HUES64 (cell line): ENCODE results near the gene UHRF2.

ENCODE experiments used
- H3K27ac ChIP-seq: 2 replicates; pipeline ENCODE4 v1.7.0; 2013; ENCODE audit warnings: low read depth, low read length, inconsistent platforms
- H3K27me3 ChIP-seq: 2 replicates; pipeline ENCODE4 v1.6.1; 2013; ENCODE audit warnings: mild to moderate bottlenecking, low read length; ENCODE audit not compliant: insufficient read depth
- H3K36me3 ChIP-seq: 2 replicates; pipeline ENCODE4 v1.6.1; 2013; ENCODE audit warnings: mild to moderate bottlenecking, low read length; ENCODE audit not compliant: insufficient read depth
- H3K4me1 ChIP-seq: 2 replicates; pipeline ENCODE4 v1.6.1; 2013; ENCODE audit warnings: mild to moderate bottlenecking, low read length, moderate library complexity; ENCODE audit not compliant: insufficient read depth
- H3K4me3 ChIP-seq: 2 replicates; pipeline ENCODE4 v1.5.1; 2013; ENCODE audit warnings: mild to moderate bottlenecking, low read length, moderate library complexity
- H3K9ac ChIP-seq: 2 replicates; pipeline ENCODE4 v1.6.1; 2013; ENCODE audit warnings: mild to moderate bottlenecking, low read depth, low read length
- H3K9me3 ChIP-seq: 2 replicates; pipeline ENCODE4 v1.6.1; 2013; ENCODE audit warnings: low read depth, low read length; ENCODE audit not compliant: insufficient read depth
- WGBS: fragments of 150-250, 120-280 bp; methylation state at CpG from one replicate; pipeline ENCODE4 v1.1.7; 2013; ENCODE audit warnings: missing lambda C conversion rate; 5-methylcytosine and 5-hydroxymethylcytosine counted together

The UHRF2 gene

DNA sequence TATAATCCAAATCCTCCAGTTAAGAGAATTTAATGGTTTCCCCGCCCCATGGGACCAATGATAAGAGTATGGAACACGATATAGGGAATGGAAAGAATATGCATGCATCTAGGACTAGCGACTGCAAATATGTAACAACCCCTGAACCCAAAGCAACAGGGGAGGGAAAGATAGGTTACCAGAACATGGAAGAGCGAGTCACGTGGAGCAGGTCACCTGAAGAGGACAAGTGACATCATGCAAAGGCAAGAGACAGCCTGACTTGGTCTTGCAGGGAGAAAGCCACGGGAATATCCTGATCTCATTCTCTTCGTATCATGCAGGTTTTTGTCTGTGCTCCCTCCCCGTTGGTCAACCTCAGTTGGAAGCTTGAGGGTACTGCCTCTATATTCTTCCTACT lies 4.7 kb upstream of the UHRF2 start:
- Histone ChIP-seq H3K36me3 (no peaks in the 10 kb centered on the region), H3K4me3 (no peak overlapping the region), H3K9ac (no peak overlapping the region), H3K27me3 (peaks cover 13% of the 10 kb centered on the region; the same call in 1 of the 2 replicates), H3K4me1 (no peaks in the 10 kb centered on the region), H3K9me3 (no peaks in the 10 kb centered on the region), H3K27ac (no peak overlapping the region)
- 87% methylated on average over 8 of the region's 8 CpGs for WGBS

DNA sequence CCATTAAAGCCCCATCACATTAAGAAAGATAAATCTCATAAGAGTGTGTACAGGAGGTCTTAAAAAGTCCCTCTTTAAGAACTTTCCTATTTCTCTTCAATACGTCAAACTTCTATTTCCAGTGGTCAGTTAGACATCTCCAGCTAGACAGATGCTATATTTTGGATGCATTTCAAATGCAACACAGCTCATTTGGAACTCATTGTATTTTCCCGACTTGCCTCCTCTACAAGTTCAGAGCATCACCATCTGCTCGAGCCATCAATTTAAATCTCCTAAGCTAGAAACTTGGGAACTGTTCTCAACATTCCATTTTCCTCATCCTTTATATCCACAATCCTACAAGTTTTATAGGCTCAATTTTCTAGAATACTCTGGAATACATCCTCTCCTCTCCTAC lies 3.2 kb upstream of the UHRF2 start:
- H3K27ac ChIP-seq = no peak overlapping the region

DNA sequence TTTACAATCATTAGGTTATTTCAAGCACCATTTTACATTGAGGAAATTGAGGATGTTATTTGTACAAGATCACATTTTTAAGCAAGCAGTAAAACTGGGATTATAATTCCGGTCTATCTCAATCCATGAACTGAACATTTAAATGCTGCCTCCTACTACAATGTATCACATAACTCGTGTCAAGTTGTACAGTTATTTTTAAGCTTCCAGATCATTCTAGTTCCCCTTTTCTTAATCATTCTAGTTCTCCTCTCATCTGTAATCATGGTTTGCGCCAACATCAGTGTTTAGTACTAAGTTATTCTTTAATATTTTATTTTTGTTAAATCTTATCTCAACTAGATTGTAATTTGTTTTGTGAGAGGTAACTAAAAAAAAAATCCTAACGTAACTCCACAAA lies 2.4 kb upstream of the UHRF2 start:
- Histone ChIP-seq H3K4me3 (no peak overlapping the region), H3K9me3 (no peaks in the 10 kb centered on the region), H3K36me3 (no peaks in the 10 kb centered on the region), H3K4me1 (peaks cover 12% of the 10 kb centered on the region), H3K9ac (no peak overlapping the region), H3K27me3 (peaks cover 25% of the 10 kb centered on the region), H3K27ac (no peak overlapping the region)
- 94% methylated on average over 2 of the region's 4 CpGs for WGBS

More for the DNA sequence above, 3.2 kb upstream of the UHRF2 start:
- no peaks in the 10 kb centered on the region for H3K36me3 ChIP-seq
- 92% methylated on average over 3 of the region's 3 CpGs for WGBS
- H3K9me3 ChIP-seq = no peaks in the 10 kb centered on the region
- H3K4me1 ChIP-seq = peaks cover 5% of the 10 kb centered on the region
- no peak overlapping the region for H3K9ac ChIP-seq
- peaks cover 20% of the 10 kb centered on the region for H3K27me3 ChIP-seq
- H3K4me3 ChIP-seq = no peak overlapping the region

DNA sequence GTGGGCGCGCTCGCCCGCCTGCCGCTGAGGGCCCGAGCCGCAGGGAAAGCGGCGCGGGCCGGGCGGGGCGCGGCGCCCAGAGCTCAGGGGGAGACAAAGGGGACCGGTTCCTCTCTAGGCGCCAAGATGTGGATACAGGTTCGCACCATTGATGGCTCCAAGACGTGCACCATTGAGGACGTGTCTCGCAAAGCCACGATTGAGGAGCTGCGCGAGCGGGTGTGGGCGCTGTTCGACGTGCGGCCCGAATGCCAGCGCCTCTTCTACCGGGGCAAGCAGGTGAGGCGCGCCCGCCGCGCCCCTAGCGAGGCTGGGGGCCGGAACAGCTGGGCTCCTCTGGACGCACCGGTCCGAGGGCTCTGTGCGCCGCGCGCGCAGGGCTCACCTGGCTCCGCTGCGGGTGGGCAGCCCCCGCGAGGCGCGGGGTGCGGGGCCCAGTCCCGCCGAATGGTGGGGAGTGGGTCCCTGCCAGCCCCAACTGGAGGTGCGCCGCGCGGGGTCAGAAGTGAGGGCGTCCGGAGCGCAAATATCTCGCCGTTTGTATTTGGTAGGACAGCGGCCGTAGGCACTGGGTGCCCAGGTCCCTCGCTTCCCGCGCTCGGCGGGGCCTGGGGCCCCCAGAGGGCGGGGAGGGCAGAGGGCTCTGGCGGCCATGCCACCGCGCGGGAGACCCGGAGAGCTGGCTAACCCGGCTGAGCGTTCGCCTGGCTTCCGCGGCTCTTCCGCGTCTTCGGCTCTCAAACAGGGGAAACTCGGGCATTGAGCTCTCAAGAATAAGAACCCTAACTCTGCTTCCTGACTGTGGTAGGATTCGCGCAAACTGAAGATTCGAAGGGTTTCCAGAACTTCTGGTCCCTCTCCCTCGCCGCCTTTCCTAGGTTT lies 607 bp downstream of the UHRF2 start:
- no peaks in the 10 kb centered on the region for H3K9me3 ChIP-seq
- peaks cover 25% of the 10 kb centered on the region for H3K27me3 ChIP-seq
- no peaks in the 10 kb centered on the region for H3K36me3 ChIP-seq
- under 1% methylated on average over 92 of the region's 92 CpGs for WGBS
- H3K4me1 ChIP-seq = peaks cover 16% of the 10 kb centered on the region
- H3K4me3 ChIP-seq = peak overlapping the region; percentile 89
- H3K27ac ChIP-seq = peak overlapping the region; percentile 64
- H3K9ac ChIP-seq = peak overlapping the region; percentile 97

DNA sequence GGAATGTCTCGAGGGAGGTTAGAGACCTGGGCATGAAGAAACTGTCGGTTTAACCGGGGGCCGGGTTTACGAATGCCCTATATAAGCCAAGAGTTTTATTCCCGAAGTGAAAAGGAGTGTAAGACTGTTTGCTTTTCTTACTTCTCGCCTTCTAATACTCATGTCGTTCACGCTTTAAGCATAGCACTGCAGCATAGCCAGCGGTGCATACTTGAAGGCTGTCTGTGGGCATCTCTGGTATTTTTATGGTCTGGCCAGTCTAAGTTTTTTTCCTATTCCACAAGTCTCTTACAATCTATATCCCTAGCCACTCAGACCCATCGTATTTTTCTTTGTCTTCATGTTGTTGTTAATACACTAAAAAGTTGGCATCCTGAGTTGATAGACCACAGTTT lies 1.2 kb downstream of the UHRF2 start:
- H3K4me1 ChIP-seq = peaks cover 21% of the 10 kb centered on the region
- WGBS = 2% methylated on average over 10 of the region's 11 CpGs
- H3K27ac ChIP-seq = no peak overlapping the region
- H3K27me3 ChIP-seq = peaks cover 22% of the 10 kb centered on the region
- H3K4me3 ChIP-seq = peak overlapping the region; percentile 89
- H3K9me3 ChIP-seq = no peaks in the 10 kb centered on the region
- H3K9ac ChIP-seq = peak overlapping the region; percentile 97
- H3K36me3 ChIP-seq = no peaks in the 10 kb centered on the region

DNA sequence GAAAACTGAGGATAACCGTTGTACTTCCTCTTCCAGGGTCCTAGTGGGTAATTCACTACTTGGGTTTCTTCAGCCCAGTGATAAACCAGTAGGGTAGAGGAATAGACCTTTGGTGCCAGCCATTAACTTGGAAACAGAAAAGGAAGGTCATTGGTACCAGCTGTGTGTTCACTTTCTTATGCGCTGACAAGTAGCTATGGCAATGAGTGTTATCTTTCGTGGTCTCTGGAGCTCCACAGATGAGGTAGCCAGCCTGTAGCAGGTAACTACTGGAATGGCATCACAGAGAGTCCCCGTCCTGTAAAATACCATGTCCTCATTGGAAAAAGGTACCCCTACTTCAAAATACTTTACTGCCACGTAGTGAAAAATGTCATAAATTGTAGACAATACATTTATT lies 2.3 kb downstream of the UHRF2 start:
- H3K27me3 ChIP-seq = peaks cover 13% of the 10 kb centered on the region
- WGBS = 80% methylated on average over 4 of the region's 5 CpGs
- H3K9me3 ChIP-seq = no peaks in the 10 kb centered on the region
- no peak overlapping the region for H3K27ac ChIP-seq
- H3K4me3 ChIP-seq = peak overlapping the region; percentile 89
- no peaks in the 10 kb centered on the region for H3K36me3 ChIP-seq
- H3K9ac ChIP-seq = no peak overlapping the region
- peaks cover 21% of the 10 kb centered on the region for H3K4me1 ChIP-seq

DNA sequence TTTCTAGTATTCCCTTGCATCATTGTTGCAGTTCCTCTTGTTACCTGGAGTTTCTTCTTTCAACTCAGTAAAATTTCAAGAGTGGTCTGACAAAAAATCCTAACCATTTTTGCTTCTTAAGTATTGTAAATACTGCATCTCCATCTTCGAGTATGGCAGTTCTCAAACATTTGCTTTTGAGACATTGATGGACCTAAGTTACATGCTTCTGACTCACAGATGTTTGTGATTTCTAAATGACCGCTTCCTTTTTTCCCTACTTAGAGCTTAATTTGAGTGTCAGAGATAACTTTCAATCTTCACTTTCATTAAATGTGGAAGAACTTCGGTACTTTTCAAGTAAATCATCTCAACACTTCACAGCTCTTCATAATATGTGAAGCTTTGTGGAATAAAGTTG lies 4.2 kb downstream of the UHRF2 start:
- H3K4me1 ChIP-seq = peaks cover 21% of the 10 kb centered on the region
- WGBS = 91% methylated on average over 2 of the region's 3 CpGs

DNA sequence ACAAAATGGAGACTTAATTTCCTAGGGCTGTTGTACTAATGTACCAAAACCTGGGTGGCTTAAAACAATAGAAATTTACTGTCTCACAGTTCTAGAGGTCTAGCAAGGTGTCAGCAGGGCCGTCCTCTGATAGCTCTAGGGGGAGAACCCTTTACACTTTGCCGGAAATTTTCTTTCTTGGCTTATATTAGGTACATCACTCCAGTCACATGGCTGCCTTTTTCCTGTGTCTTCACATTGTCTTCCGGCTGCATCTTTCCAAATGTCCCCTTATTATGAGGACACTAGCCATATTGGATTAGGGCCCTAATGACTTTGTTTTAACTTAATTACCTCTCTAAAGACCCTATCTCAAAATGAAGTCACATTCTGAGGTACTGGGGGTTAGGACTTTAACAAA lies 5.8 kb downstream of the UHRF2 start:
- peaks cover 21% of the 10 kb centered on the region for H3K4me1 ChIP-seq

More for the DNA sequence above, 4.2 kb downstream of the UHRF2 start:
- Histone ChIP-seq H3K27me3 (peaks cover 13% of the 10 kb centered on the region), H3K27ac (no peak overlapping the region), H3K9ac (no peak overlapping the region), H3K9me3 (no peaks in the 10 kb centered on the region), H3K36me3 (peaks cover 10% of the 10 kb centered on the region; the same call in 1 of the 2 replicates), H3K4me3 (no peak overlapping the region)

DNA sequence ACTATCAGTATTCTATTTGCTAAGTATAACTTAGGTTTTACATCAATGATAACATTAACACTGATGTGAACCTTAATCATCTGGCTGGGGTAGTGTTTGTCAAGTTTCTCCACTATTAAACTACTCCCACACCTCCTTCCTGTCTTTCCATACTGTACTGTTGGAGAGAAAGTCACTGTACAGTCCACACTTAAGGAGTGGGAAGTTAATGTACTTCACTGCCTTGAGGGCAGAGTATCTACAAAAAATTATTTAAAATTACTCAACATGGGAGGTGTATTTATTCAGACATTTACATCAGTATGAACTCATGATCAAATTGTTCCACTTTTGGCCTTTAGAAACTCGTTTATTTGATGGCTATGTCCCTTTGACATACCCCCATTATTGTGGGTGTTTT lies 11.9 kb downstream of the UHRF2 start:
- peaks cover 33% of the 10 kb centered on the region; the same call in 1 of the 2 replicates for H3K36me3 ChIP-seq
- H3K9ac ChIP-seq = no peak overlapping the region
- no peaks in the 10 kb centered on the region for H3K9me3 ChIP-seq
- no CpG with 5 or more reads among the region's 1 CpG for WGBS
- H3K27ac ChIP-seq = no peak overlapping the region
- H3K27me3 ChIP-seq = no peaks in the 10 kb centered on the region
- H3K4me1 ChIP-seq = no peaks in the 10 kb centered on the region
- H3K4me3 ChIP-seq = no peak overlapping the region

More for the DNA sequence above, 5.8 kb downstream of the UHRF2 start:
- Histone ChIP-seq H3K36me3 (peaks cover 21% of the 10 kb centered on the region; the same call in 1 of the 2 replicates), H3K4me3 (no peak overlapping the region), H3K27ac (no peak overlapping the region), H3K9me3 (no peaks in the 10 kb centered on the region), H3K27me3 (peaks cover 13% of the 10 kb centered on the region), H3K9ac (no peak overlapping the region)
- 86% methylated on average over 3 of the region's 3 CpGs for WGBS

DNA sequence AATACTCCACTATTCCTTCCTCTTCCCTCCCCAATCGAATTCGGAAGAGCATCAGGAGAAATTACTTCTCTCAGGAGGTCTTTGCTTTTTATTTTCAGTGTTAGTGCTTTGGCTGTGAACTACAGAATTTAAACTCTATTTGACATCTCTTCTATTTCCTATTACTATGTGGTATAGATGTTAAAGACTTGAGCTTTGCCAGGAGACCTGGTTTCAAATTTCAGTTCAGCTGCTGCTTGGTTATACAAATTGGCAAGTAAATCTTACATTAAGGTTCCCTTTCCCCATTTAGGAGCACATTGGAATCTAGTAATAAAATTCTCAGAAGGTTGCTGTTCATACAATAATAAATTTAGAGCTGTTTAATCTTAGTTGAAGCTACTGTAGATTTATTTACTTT lies 13.1 kb downstream of the UHRF2 start:
- H3K27me3 ChIP-seq = no peaks in the 10 kb centered on the region
- no peaks in the 10 kb centered on the region for H3K9me3 ChIP-seq
- H3K4me1 ChIP-seq = no peaks in the 10 kb centered on the region
- no peak overlapping the region for H3K9ac ChIP-seq
- H3K4me3 ChIP-seq = no peak overlapping the region
- no peak overlapping the region for H3K27ac ChIP-seq
- H3K36me3 ChIP-seq = peaks cover 29% of the 10 kb centered on the region; the same call in 1 of the 2 replicates
- 100% methylated on average over 2 of the region's 2 CpGs for WGBS

DNA sequence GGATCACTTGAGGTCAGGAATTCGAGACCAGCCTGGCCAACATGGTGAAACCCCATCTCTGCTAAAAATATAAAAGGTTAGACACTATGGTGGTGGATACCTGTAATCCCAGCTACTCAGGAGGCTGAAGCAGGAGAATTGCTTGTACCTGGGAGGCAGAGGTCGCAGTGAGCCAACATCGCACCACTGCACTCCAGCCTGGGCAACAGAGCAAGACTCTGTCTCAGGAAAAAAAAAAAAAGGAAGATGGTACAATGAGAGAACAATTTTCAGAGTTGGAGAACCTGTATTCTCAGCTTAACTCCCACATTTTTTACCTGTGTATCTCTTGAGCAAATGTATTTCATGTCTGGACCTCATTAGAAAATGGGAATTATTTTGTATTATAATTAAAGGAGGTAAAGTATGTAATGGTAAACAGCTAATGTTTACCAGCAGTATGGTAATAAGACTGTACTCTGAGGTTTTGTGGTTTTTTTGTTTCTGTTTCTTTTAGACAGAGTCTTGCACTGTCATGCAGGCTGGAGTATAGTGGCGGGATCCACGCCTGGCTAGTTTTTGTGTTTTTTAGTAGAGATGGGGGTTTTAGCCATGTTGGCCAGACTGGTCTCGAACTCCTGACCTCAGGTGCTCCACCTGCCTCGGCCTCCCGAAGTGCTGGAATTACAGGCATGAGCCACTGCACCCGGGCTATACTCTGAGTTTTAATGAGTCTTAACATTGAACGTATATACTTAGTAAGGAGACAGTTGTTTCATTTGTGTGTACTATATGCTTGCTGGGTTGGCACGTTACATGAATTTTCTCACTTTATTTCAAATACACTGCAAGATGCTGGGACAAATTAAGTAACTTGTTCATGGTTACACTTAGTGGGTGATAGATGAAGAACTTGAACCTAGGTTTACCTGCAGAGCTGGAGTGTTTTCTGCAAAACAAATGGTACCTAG lies 16.2 kb downstream of the UHRF2 start:
- WGBS = 94% methylated on average over 10 of the region's 11 CpGs
- no peaks in the 10 kb centered on the region for H3K4me1 ChIP-seq
- H3K4me3 ChIP-seq = no peak overlapping the region
- no peak overlapping the region for H3K9ac ChIP-seq
- H3K9me3 ChIP-seq = no peaks in the 10 kb centered on the region
- peaks cover 21% of the 10 kb centered on the region for H3K36me3 ChIP-seq
- no peaks in the 10 kb centered on the region for H3K27me3 ChIP-seq
- H3K27ac ChIP-seq = no peak overlapping the region
